ENCODE results near the gene TMEM271.

- TF ChIP-seq CTCF (IDR thresholded peaks at IDR 0.05; ENCODE audit: insufficient read depth, low read length): no peak
- no peak for TF ChIP-seq POLR2AphosphoS5 (IDR thresholded peaks at IDR 0.05; ENCODE audit: low read depth)
- TF ChIP-seq GABPA (IDR thresholded peaks at IDR 0.05; ENCODE audit: low read depth): no peak
Observed at GRCh38 chr4:601612-602558, 25.8 kb upstream of the TMEM271 start.

All from HL-60 (cell line).